ENCODE results near the gene ACOX1. TPM values are rescaled to one million over a fixed set of nuclear protein-coding genes. Genes with fewer than 3 reads are reported as not detected.

ACOX1 gene
- total RNA-seq = 25.3 and 28.2 TPM in 2 replicates

GRCh38 chr17:75978938-75979704, at the start of gene ACOX1, which contains the start of gene TEN1:
Gene ACOX1, minus strand, starts transcription at chr17:75979166. Its CDS starts 93 bp downstream, at chr17:75979073.
Gene TEN1, plus strand, starts transcription at chr17:75979240. Its CDS starts 6,953 bp downstream, at chr17:75986193.
- H3K27ac Mint-ChIP-seq = peak within 1 kb of the TSS; percentile 95
- peaks cover 33% of the 10 kb centered on the region for H3K4me1 Mint-ChIP-seq (ENCODE audit: low read depth)
- peaks cover 12% of the 10 kb centered on the region for H3K36me3 Mint-ChIP-seq (ENCODE audit: low read depth)
- H3K4me3 Mint-ChIP-seq = peak within 1 kb of the TSS; percentile 91
- H3K27me3 Mint-ChIP-seq (ENCODE audit: insufficient read depth) = no peaks in the 10 kb centered on the region
- no peaks in the 10 kb centered on the region for H3K9me3 Mint-ChIP-seq
- DNase-seq (ENCODE audit: low spot score) = peak; percentile 92
- intact Hi-C loops (cut with micrococcal nuclease) = loop anchor here (1.0 to 10.0 kb wide), 12 partner anchors 18 to 1686 kb away; partner anchors contain the start of genes EXOC7, FBF1, FOXJ1 and JMJD6

- H3K27me3 Mint-ChIP-seq (ENCODE audit: insufficient read depth) = no peaks in the 10 kb centered on the region
- H3K4me1 Mint-ChIP-seq (ENCODE audit: low read depth) = peaks cover 8% of the 10 kb centered on the region
- no peaks in the 10 kb centered on the region for H3K9me3 Mint-ChIP-seq
- no peak within 1 kb of the TSS for H3K4me3 Mint-ChIP-seq
- H3K36me3 Mint-ChIP-seq (ENCODE audit: low read depth) = no peaks in the 10 kb centered on the region
- intact Hi-C loops (cut with micrococcal nuclease) = no loop called here
- H3K27ac Mint-ChIP-seq = no peak within 1 kb of the TSS
- no peak for DNase-seq (ENCODE audit: low spot score)
Observed at GRCh38 chr17:76027159-76027839, 48.3 kb upstream of the ACOX1 start, which contains the start of gene EVPL. Gene EVPL, minus strand, starts transcription at chr17:76027306. Its CDS starts 108 bp downstream, at chr17:76027198.

GRCh38 chr17:76026714-76027158, 47.8 kb upstream of the ACOX1 start:
- no peaks in the 10 kb centered on the region for H3K36me3 Mint-ChIP-seq (ENCODE audit: low read depth)
- no peak overlapping the region for H3K4me3 Mint-ChIP-seq
- no peaks in the 10 kb centered on the region for H3K27me3 Mint-ChIP-seq (ENCODE audit: insufficient read depth)
- no peak for DNase-seq (ENCODE audit: low spot score)
- H3K27ac Mint-ChIP-seq = no peak overlapping the region
- H3K4me1 Mint-ChIP-seq (ENCODE audit: low read depth) = peaks cover 8% of the 10 kb centered on the region
- intact Hi-C loops (cut with micrococcal nuclease) = no loop called here
- no peaks in the 10 kb centered on the region for H3K9me3 Mint-ChIP-seq

GRCh38 chr17:76025294-76025693, 46.3 kb upstream of the ACOX1 start:
- H3K9me3 Mint-ChIP-seq = no peaks in the 10 kb centered on the region
- intact Hi-C loops (cut with micrococcal nuclease) = no loop called here
- H3K4me3 Mint-ChIP-seq = no peak overlapping the region
- no peaks in the 10 kb centered on the region for H3K27me3 Mint-ChIP-seq (ENCODE audit: insufficient read depth)
- DNase-seq (ENCODE audit: low spot score) = no peak
- no peaks in the 10 kb centered on the region for H3K36me3 Mint-ChIP-seq (ENCODE audit: low read depth)
- no peak overlapping the region for H3K27ac Mint-ChIP-seq
- peaks cover 8% of the 10 kb centered on the region for H3K4me1 Mint-ChIP-seq (ENCODE audit: low read depth)

- Mint-ChIP-seq H3K36me3 (ENCODE audit: low read depth) (no peaks in the 10 kb centered on the region), H3K4me3 (no peak overlapping the region), H3K27me3 (ENCODE audit: insufficient read depth) (no peaks in the 10 kb centered on the region), H3K4me1 (ENCODE audit: low read depth) (peaks cover 2% of the 10 kb centered on the region), H3K9me3 (no peaks in the 10 kb centered on the region), H3K27ac (no peak overlapping the region)
- intact Hi-C loops (cut with micrococcal nuclease) = no loop called here
- no peak for DNase-seq (ENCODE audit: low spot score)
Observed at GRCh38 chr17:76024353-76024752, 45.4 kb upstream of the ACOX1 start.

GRCh38 chr17:76023900-76024237, 44.9 kb upstream of the ACOX1 start:
- no peaks in the 10 kb centered on the region for H3K4me1 Mint-ChIP-seq (ENCODE audit: low read depth)
- H3K4me3 Mint-ChIP-seq = no peak overlapping the region
- no peaks in the 10 kb centered on the region for H3K27me3 Mint-ChIP-seq (ENCODE audit: insufficient read depth)
- DNase-seq (ENCODE audit: low spot score) = no peak
- H3K36me3 Mint-ChIP-seq (ENCODE audit: low read depth) = no peaks in the 10 kb centered on the region
- H3K27ac Mint-ChIP-seq = no peak overlapping the region
- H3K9me3 Mint-ChIP-seq = no peaks in the 10 kb centered on the region
- intact Hi-C loops (cut with micrococcal nuclease) = no loop called here

GRCh38 chr17:76022973-76023899, 44.3 kb upstream of the ACOX1 start:
- Mint-ChIP-seq H3K27me3 (ENCODE audit: insufficient read depth) (no peaks in the 10 kb centered on the region), H3K36me3 (ENCODE audit: low read depth) (no peaks in the 10 kb centered on the region), H3K4me1 (ENCODE audit: low read depth) (no peaks in the 10 kb centered on the region), H3K27ac (no peak overlapping the region), H3K9me3 (no peaks in the 10 kb centered on the region), H3K4me3 (no peak overlapping the region)
- DNase-seq (ENCODE audit: low spot score) = no peak
- intact Hi-C loops (cut with micrococcal nuclease) = no loop called here

GRCh38 chr17:76022285-76022684, 43.3 kb upstream of the ACOX1 start:
- Mint-ChIP-seq H3K4me3 (no peak overlapping the region), H3K27me3 (ENCODE audit: insufficient read depth) (no peaks in the 10 kb centered on the region), H3K27ac (no peak overlapping the region), H3K36me3 (ENCODE audit: low read depth) (no peaks in the 10 kb centered on the region), H3K4me1 (ENCODE audit: low read depth) (no peaks in the 10 kb centered on the region), H3K9me3 (no peaks in the 10 kb centered on the region)
- DNase-seq (ENCODE audit: low spot score) = no peak
- intact Hi-C loops (cut with micrococcal nuclease) = no loop called here

- Mint-ChIP-seq H3K4me3 (no peak overlapping the region), H3K27ac (no peak overlapping the region), H3K4me1 (ENCODE audit: low read depth) (no peaks in the 10 kb centered on the region), H3K36me3 (ENCODE audit: low read depth) (no peaks in the 10 kb centered on the region), H3K27me3 (ENCODE audit: insufficient read depth) (no peaks in the 10 kb centered on the region), H3K9me3 (no peaks in the 10 kb centered on the region)
- no peak for DNase-seq (ENCODE audit: low spot score)
- intact Hi-C loops (cut with micrococcal nuclease) = no loop called here
Observed at GRCh38 chr17:76019833-76020467, 41.0 kb upstream of the ACOX1 start.

- Mint-ChIP-seq H3K4me3 (no peak overlapping the region), H3K9me3 (no peaks in the 10 kb centered on the region), H3K27ac (no peak overlapping the region), H3K27me3 (ENCODE audit: insufficient read depth) (no peaks in the 10 kb centered on the region), H3K36me3 (ENCODE audit: low read depth) (no peaks in the 10 kb centered on the region), H3K4me1 (ENCODE audit: low read depth) (no peaks in the 10 kb centered on the region)
- DNase-seq (ENCODE audit: low spot score) = no peak
- intact Hi-C loops (cut with micrococcal nuclease) = no loop called here
Observed at GRCh38 chr17:76018801-76019200, 39.8 kb upstream of the ACOX1 start.

GRCh38 chr17:76018340-76018680, 39.3 kb upstream of the ACOX1 start:
- intact Hi-C loops (cut with micrococcal nuclease) = no loop called here
- Mint-ChIP-seq H3K27ac (no peak overlapping the region), H3K4me1 (ENCODE audit: low read depth) (no peaks in the 10 kb centered on the region)

More at GRCh38 chr17:76018340-76018680, 39.3 kb upstream of the ACOX1 start:
- no peaks in the 10 kb centered on the region for H3K36me3 Mint-ChIP-seq (ENCODE audit: low read depth)
- H3K27me3 Mint-ChIP-seq (ENCODE audit: insufficient read depth) = no peaks in the 10 kb centered on the region
- H3K9me3 Mint-ChIP-seq = no peaks in the 10 kb centered on the region
- DNase-seq (ENCODE audit: low spot score) = no peak
- H3K4me3 Mint-ChIP-seq = no peak overlapping the region

All from activated T-helper 1 cell treated with anti-CD3 and anti-CD28 coated beads, Interleukin-12 subunit alpha, Interleukin-12 subunit beta, Interleukin-2, Interleukin-4 antibody, amounts not matched to agents 30 ng/mL and 10 ng/mL and 1 ng/mL, durations not matched to agents 14 hours and 24 hours and 36 hours (primary cell).